ENCODE measurements around the gene SNAP25. TPM values are rescaled to one million over a fixed set of nuclear protein-coding genes. Genes with fewer than 3 reads are reported as not detected.

SNAP25 gene
- total RNA-seq, 4 donors from 2014 or later, result 0.54 to 1.1 (median 0.67) TPM; not detected in 1

GRCh38 chr20:10329387-10330005, 110.9 kb downstream of the SNAP25 start:
- H3K36me3 ChIP-seq, result no peaks in the 10 kb centered on the region
- no peak overlapping the region for H3K27ac ChIP-seq
- H3K27me3 ChIP-seq, result no peaks in the 10 kb centered on the region
- H3K4me3 ChIP-seq (replicated peaks in 1 of 3), result no peak overlapping the region
- peaks cover 0 to 7% of the 10 kb centered on the region in 2 donors for H3K4me1 ChIP-seq
- no peak for TF ChIP-seq POLR2A (IDR thresholded peaks at IDR 0.05)
- TF ChIP-seq, protein P1, sequence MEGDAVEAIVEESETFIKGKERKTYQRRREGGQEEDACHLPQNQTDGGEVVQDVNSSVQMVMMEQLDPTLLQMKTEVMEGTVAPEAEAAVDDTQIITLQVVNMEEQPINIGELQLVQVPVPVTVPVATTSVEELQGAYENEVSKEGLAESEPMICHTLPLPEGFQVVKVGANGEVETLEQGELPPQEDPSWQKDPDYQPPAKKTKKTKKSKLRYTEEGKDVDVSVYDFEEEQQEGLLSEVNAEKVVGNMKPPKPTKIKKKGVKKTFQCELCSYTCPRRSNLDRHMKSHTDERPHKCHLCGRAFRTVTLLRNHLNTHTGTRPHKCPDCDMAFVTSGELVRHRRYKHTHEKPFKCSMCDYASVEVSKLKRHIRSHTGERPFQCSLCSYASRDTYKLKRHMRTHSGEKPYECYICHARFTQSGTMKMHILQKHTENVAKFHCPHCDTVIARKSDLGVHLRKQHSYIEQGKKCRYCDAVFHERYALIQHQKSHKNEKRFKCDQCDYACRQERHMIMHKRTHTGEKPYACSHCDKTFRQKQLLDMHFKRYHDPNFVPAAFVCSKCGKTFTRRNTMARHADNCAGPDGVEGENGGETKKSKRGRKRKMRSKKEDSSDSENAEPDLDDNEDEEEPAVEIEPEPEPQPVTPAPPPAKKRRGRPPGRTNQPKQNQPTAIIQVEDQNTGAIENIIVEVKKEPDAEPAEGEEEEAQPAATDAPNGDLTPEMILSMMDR (IDR thresholded peaks at IDR 0.05), result no peak
- intact Hi-C loops (cut with DNase I), result no loop called here
- no peak for DNase-seq
- WGBS, 2 donors, result 77 to 89% methylated on average over 4 of the region's 4 CpGs
- no peaks in the 10 kb centered on the region for H3K9me3 ChIP-seq

- TF ChIP-seq POLR2A (IDR thresholded peaks at IDR 0.05), result no peak
- WGBS, 2 donors, result 53 to 56% methylated on average over 4 of the region's 4 CpGs
- no peak overlapping the region for H3K4me3 ChIP-seq (replicated peaks in 1 of 3)
- no peaks in the 10 kb centered on the region for H3K9me3 ChIP-seq
- no peaks in the 10 kb centered on the region for H3K27me3 ChIP-seq
- no peak overlapping the region for H3K27ac ChIP-seq
- DNase-seq, result peak in 1 of 2 donors; percentile 22
- H3K4me1 ChIP-seq, result peaks cover 0 to 7% of the 10 kb centered on the region in 2 donors
- intact Hi-C loops (cut with DNase I), result no loop called here
- no peaks in the 10 kb centered on the region for H3K36me3 ChIP-seq
Observed at GRCh38 chr20:10330071-10330470, 111.4 kb downstream of the SNAP25 start.

DNA sequence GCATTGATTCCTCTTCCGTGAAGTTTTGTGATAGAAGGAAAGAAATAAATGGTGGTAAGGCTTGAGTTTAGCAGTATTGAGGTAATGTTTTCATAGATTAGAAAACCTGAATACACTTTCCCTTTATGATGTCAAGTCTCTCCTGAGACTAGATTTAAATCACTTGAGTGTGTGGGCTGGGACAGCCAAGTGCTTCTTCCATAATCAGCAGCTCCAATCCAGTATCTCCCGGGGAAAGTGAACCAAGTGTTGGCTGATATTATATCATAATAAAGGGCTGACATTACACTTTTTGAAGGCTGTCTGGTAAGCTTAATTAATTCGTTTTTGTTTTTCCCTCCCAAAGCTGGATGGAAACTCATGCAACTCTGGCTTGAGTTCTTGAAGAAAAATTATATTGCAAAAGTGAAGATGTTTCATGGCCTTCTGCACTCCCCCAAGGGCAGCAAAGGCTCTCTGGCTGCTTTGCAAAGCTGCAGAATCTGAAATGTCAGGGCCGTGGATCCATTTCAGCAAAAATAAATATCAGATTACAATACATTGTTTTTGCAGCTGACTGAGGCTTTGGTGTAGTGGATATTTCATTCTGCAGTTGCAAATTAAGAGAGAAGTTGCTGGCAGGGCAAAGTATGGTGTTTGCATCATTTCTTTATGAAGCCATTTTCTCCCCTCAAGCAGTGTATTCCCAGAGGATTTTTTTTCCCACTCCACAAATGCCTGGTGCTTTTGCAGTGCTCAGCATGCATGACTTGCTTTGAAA, 114.2 kb downstream of the SNAP25 start:
- intact Hi-C loops (cut with DNase I), result no loop called here
- no peak for DNase-seq
- Histone ChIP-seq H3K36me3 (no peaks in the 10 kb centered on the region), H3K4me3 (replicated peaks in 1 of 3) (no peak overlapping the region), H3K4me1 (peaks cover 0 to 7% of the 10 kb centered on the region in 2 donors), H3K9me3 (no peaks in the 10 kb centered on the region), H3K27me3 (no peaks in the 10 kb centered on the region), H3K27ac (no peak overlapping the region)
- 45 to 51% methylated on average over 4 of the region's 4 CpGs for WGBS, 2 donors
- TF ChIP-seq, protein P1 (IDR thresholded peaks at IDR 0.05), result no peak
- TF ChIP-seq POLR2A (IDR thresholded peaks at IDR 0.05), result no peak

GRCh38 chr20:10336959-10337729, 118.5 kb downstream of the SNAP25 start:
- Histone ChIP-seq H3K4me1 (peaks cover 0 to 7% of the 10 kb centered on the region in 2 donors), H3K4me3 (replicated peaks in 1 of 3) (no peak overlapping the region), H3K9me3 (no peaks in the 10 kb centered on the region), H3K27ac (no peak overlapping the region), H3K36me3 (no peaks in the 10 kb centered on the region), H3K27me3 (no peaks in the 10 kb centered on the region)
- intact Hi-C loops (cut with DNase I), result no loop called here
- DNase-seq, result no peak
- no peak for TF ChIP-seq POLR2A (IDR thresholded peaks at IDR 0.05)
- TF ChIP-seq, protein P1 (IDR thresholded peaks at IDR 0.05), result no peak
- 93% methylated on average over 2 of the region's 2 CpGs for WGBS, 2 donors

GRCh38 chr20:10338426-10339180, 120.0 kb downstream of the SNAP25 start:
- DNase-seq, result no peak
- H3K4me3 ChIP-seq (replicated peaks in 1 of 3), result no peak overlapping the region
- H3K9me3 ChIP-seq, result no peaks in the 10 kb centered on the region
- intact Hi-C loops (cut with DNase I), result no loop called here
- 63 to 75% methylated on average over 2 of the region's 2 CpGs for WGBS, 2 donors
- H3K36me3 ChIP-seq, result no peaks in the 10 kb centered on the region
- no peak overlapping the region for H3K27ac ChIP-seq
- H3K27me3 ChIP-seq, result no peaks in the 10 kb centered on the region
- no peaks in the 10 kb centered on the region for H3K4me1 ChIP-seq
- TF ChIP-seq, protein P1 (IDR thresholded peaks at IDR 0.05), result no peak
- TF ChIP-seq POLR2A (IDR thresholded peaks at IDR 0.05), result no peak
